Measurements from ENCODE around the gene CPVL.

Gene CPVL

DNA sequence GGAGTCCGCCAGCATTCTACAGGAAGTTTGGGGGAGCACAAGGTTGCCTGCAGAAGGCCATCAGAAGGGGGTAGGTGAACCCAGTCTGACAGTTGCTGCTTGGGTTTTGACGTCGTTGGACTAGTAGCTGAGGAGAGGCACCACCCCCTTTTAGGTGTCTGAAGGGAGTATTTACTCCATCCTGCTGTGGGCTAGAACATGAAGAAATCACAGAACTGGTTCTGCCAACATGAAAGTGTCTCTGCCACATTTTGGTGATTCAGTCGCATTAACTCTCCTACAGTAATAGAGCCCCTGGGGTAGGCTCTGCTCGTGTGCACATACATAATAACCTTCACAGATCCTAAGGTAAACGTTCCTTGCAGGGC is 187.4 kb downstream of the CPVL start:
- no peak for DNase-seq

- peak; percentile 61 for DNase-seq
Measured at GRCh38 chr7:28958235-28958979, 187.9 kb downstream of the CPVL start, which contains the start of gene TRIL. Gene TRIL, minus strand, starts transcription at chr7:28958330. Its CDS starts 284 bp downstream, at chr7:28958046.

GRCh38 chr7:28957751-28958234 is 188.5 kb downstream of the CPVL start:
- no peak for DNase-seq

- DNase-seq = peak; percentile 70
Measured at GRCh38 chr7:28957064-28957750, 189.1 kb downstream of the CPVL start.

- DNase-seq = no peak
Measured at GRCh38 chr7:28956608-28957063, 189.7 kb downstream of the CPVL start.

DNA sequence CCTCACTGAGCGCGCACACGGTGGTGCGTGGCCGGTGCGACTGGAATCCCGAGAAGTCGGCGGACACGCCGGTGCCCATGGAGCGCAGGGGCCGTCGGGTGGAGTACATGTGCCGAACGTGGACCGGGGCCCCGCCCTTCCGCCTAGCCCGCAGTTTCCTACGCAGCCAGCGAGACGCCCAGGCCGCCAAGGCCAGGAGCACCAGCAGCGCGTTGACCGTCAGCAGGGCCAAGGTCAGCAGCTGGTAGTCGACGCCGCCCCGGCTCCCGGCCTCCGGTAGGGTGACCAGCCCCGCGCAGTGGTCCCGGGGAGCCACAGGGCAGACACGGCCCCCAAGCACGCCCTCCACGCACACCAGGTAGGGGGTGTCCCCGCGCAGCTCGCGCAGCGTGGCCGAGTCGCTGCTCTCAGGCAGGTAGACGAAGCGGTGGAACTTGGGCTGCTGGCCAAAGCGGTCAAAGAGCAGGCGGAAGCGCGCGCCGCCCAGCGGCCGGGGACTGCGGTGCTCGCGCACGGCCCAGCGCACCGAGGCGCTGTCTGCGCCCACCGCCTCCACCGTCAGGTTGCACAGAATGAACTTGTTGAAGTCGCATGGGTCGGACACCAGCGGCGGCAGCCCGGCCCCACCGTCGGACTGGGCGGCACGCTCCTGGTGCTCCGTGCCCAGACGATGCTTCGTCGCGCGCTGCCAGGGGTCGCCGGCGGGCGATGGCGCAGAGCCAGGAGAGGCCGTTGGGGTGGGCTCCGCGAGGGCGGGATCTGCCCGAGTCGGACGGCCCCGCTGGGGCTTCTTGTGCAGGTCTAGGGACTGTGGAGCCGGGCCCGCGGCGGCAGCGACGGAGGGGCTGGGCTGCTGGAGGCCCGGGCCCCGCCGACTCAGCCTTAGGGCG is 190.4 kb downstream of the CPVL start:
- peak; percentile 67 for DNase-seq

GRCh38 chr7:28955356-28955717 is 191.0 kb downstream of the CPVL start:
- no peak for DNase-seq

DNA sequence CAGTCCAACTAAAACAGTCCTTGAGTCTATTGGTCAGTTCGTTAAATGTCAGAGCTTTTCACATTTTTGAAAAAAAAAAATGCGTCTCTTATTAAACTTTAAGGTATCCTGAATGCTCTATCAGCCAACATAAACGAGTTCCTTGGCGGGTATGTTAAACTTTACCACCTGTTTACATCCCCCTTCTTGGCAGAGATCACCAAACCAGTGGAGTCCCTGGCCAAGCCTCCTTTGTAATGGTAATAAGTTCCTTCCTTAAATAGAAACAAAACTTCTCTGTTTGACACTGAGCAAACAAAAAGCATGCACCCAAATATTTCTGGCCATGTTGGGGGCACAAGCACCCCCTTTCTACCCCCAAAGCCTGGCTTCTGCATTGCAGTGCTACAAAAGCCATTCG is 191.4 kb downstream of the CPVL start:
- no peak for DNase-seq

GRCh38 chr7:28954471-28954870 is 191.9 kb downstream of the CPVL start:
- DNase-seq = no peak

- DNase-seq = no peak
Measured at GRCh38 chr7:28953633-28954032, 192.7 kb downstream of the CPVL start.
